Fibroblast of pulmonary artery (primary cell): ENCODE measurements around the gene ITGA8.
A peak's percentile ranks its signal among the peaks of the same experiment; 100 is the strongest.

Experiments
- DNase-seq: peaks from one replicate; pipeline ENCODE4 v3.0.0-alpha.2; 2010; ENCODE audit warnings: low read depth
- H3K4me3 ChIP-seq: replicated peaks from 2 replicates; pipeline ENCODE4 v1.5.1; 2011; ENCODE audit warnings: low read depth, mild to moderate bottlenecking, control low read depth, low read length, moderate library complexity
- TF ChIP-seq, protein P1 (sequence below): IDR thresholded peaks from 2 replicates; pipeline ENCODE4 v1.5.1; 2011; ENCODE audit warnings: mild to moderate bottlenecking, control low read depth, low read length, inconsistent platforms; ENCODE audit errors: missing control alignments

The ITGA8 gene

DNA sequence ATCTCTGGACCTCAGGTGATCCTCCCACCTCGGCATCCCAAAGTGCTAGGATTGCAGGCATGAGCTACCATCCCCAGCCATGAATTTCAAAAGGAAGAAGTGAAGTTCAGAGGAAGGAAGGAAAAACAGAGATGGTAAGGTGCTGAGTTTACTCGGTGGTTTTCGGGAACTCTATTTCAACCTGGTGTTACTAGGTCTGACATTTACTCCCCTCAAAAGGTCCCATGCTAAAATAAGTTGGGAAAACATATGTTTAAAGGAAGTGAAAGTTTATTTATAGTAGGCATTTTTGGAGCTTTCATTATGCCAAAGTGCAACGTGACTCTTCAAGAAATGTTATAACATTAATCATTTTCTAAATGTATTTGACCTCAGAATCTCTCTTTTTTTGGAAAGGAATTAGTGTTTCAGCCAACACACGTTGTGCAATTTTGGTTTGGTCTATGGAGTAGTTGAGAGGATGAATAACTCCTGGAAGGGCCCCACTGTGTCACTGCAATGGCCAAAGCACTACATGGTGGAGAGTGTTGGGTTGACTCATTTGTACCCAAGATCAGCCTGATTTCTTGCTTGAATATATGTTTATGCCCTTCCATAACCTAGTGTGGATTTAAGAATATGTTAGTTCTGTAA lies 233.9 kb downstream of the ITGA8 start:
- H3K4me3 ChIP-seq = no peak overlapping the region
- TF ChIP-seq, protein P1, sequence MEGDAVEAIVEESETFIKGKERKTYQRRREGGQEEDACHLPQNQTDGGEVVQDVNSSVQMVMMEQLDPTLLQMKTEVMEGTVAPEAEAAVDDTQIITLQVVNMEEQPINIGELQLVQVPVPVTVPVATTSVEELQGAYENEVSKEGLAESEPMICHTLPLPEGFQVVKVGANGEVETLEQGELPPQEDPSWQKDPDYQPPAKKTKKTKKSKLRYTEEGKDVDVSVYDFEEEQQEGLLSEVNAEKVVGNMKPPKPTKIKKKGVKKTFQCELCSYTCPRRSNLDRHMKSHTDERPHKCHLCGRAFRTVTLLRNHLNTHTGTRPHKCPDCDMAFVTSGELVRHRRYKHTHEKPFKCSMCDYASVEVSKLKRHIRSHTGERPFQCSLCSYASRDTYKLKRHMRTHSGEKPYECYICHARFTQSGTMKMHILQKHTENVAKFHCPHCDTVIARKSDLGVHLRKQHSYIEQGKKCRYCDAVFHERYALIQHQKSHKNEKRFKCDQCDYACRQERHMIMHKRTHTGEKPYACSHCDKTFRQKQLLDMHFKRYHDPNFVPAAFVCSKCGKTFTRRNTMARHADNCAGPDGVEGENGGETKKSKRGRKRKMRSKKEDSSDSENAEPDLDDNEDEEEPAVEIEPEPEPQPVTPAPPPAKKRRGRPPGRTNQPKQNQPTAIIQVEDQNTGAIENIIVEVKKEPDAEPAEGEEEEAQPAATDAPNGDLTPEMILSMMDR = no peak
- DNase-seq = peak; percentile 65

GRCh38 chr10:15485027-15485426 lies 234.7 kb downstream of the ITGA8 start:
- DNase-seq = no peak
- H3K4me3 ChIP-seq = no peak overlapping the region
- TF ChIP-seq, protein P1 = no peak

DNA sequence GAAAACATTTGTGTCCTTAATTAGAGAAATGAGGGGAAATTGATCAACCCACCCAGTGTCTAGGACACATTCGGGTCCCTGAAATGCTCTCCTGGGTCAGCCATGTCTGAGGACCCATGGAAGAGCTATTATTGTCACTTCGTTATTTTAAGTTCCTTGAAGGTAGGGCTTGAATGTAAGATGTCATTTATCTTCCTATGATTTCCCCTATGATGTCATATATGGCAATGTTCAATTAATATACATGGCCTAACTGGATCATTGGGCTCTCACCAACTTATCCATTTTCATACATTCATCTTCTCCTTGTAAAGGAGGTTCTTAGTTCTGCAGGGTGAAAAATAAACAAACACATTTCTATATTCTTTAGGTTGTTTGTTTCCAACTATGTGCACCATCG lies 235.6 kb downstream of the ITGA8 start:
- DNase-seq = no peak
- TF ChIP-seq, protein P1 = no peak
- H3K4me3 ChIP-seq = no peak overlapping the region

- TF ChIP-seq, protein P1 = no peak
Observed at GRCh38 chr10:15483215-15484075, 236.3 kb downstream of the ITGA8 start.

GRCh38 chr10:15482156-15482555 lies 237.6 kb downstream of the ITGA8 start:
- H3K4me3 ChIP-seq = no peak overlapping the region
- TF ChIP-seq, protein P1 = no peak
- no peak for DNase-seq

More at GRCh38 chr10:15483215-15484075, 236.3 kb downstream of the ITGA8 start:
- no peak for DNase-seq
- H3K4me3 ChIP-seq = no peak overlapping the region

- TF ChIP-seq, protein P1 = no peak
- no peak for DNase-seq
- no peak overlapping the region for H3K4me3 ChIP-seq
Observed at GRCh38 chr10:15478950-15479349, 240.8 kb downstream of the ITGA8 start.
